Mesodermal cell (in vitro differentiated cells): ENCODE results near the gene TMEM171.

Experiments
- H3K27ac ChIP-seq: 2 replicates; pipeline ENCODE4 v1.7.0; 2013; ENCODE audit warnings: mild to moderate bottlenecking, low read depth, low read length, moderate library complexity; ENCODE audit not compliant: severe bottlenecking
- H3K36me3 ChIP-seq: 2 replicates; pipeline ENCODE4 v1.7.1; 2013; ENCODE audit warnings: mild to moderate bottlenecking, low read length, moderate library complexity; ENCODE audit not compliant: control insufficient read depth, insufficient read depth
- H3K4me1 ChIP-seq: one replicate; pipeline ENCODE4 v1.7.1; 2013; ENCODE audit warnings: mild to moderate bottlenecking, low read length; ENCODE audit not compliant: insufficient read depth, control insufficient read depth, poor library complexity, severe bottlenecking
- H3K4me3 ChIP-seq: 2 replicates; pipeline ENCODE4 v1.7.0; 2013; ENCODE audit warnings: low read length, control low read depth, mild to moderate bottlenecking; ENCODE audit not compliant: insufficient read depth, poor library complexity, severe bottlenecking; ENCODE audit errors: extremely low read depth
- H3K9me3 ChIP-seq: 2 replicates; pipeline ENCODE4 v1.7.1; 2013; ENCODE audit warnings: mild to moderate bottlenecking, low read length, moderate library complexity; ENCODE audit not compliant: control insufficient read depth
- WGBS, 2 experiments: methylation state at CpG; one replicate each; pipeline ENCODE4 v1.1.5; 2013; ENCODE audit warnings: missing lambda C conversion rate in 2 of 2; ENCODE audit not compliant: insufficient coverage in 2 of 2; 5-methylcytosine and 5-hydroxymethylcytosine counted together

Gene TMEM171

GRCh38 chr5:73151766-73152410 is 31.5 kb downstream of the TMEM171 start:
- H3K27ac ChIP-seq, result peak overlapping the region; percentile 50
- H3K9me3 ChIP-seq, result no peaks in the 10 kb centered on the region
- H3K4me3 ChIP-seq, result no peak overlapping the region
- 67 to 70% methylated on average over 4 to 5 of the region's 5 CpGs for WGBS, 2 experiments
- peaks cover 8% of the 10 kb centered on the region for H3K4me1 ChIP-seq
- no peaks in the 10 kb centered on the region for H3K36me3 ChIP-seq

GRCh38 chr5:73152411-73153388 is 32.3 kb downstream of the TMEM171 start:
- 74 to 80% methylated on average over 9 to 10 of the region's 14 CpGs for WGBS, 2 experiments
- Histone ChIP-seq H3K9me3 (no peaks in the 10 kb centered on the region), H3K4me3 (no peak overlapping the region), H3K27ac (peak overlapping the region; percentile 50), H3K36me3 (no peaks in the 10 kb centered on the region), H3K4me1 (peaks cover 8% of the 10 kb centered on the region)

- whole genome bisulfite sequencing, 2 experiments, result 78 to 79% methylated on average over 6 of the region's 7 CpGs
- Histone ChIP-seq H3K4me1 (peaks cover 8% of the 10 kb centered on the region), H3K36me3 (no peaks in the 10 kb centered on the region), H3K4me3 (no peak overlapping the region), H3K27ac (no peak overlapping the region), H3K9me3 (no peaks in the 10 kb centered on the region)
Observed at GRCh38 chr5:73153513-73153912, 33.1 kb downstream of the TMEM171 start.

GRCh38 chr5:73154208-73155006 is 34.0 kb downstream of the TMEM171 start:
- Histone ChIP-seq H3K4me1 (peaks cover 8% of the 10 kb centered on the region), H3K9me3 (no peaks in the 10 kb centered on the region), H3K36me3 (no peaks in the 10 kb centered on the region), H3K4me3 (no peak overlapping the region), H3K27ac (no peak overlapping the region)
- 92 to 100% methylated on average over 2 of the region's 5 CpGs for WGBS, 2 experiments

- no peaks in the 10 kb centered on the region for H3K36me3 ChIP-seq
- H3K4me1 ChIP-seq, result peaks cover 8% of the 10 kb centered on the region
- H3K4me3 ChIP-seq, result no peak overlapping the region
- 74 to 79% methylated on average over 13 to 15 of the region's 18 CpGs for WGBS, 2 experiments
- peak overlapping the region; percentile 23 for H3K27ac ChIP-seq
- no peaks in the 10 kb centered on the region for H3K9me3 ChIP-seq
Observed at GRCh38 chr5:73155271-73156222, 35.2 kb downstream of the TMEM171 start.

GRCh38 chr5:73157414-73158303 is 37.3 kb downstream of the TMEM171 start:
- Histone ChIP-seq H3K4me1 (peaks cover 8% of the 10 kb centered on the region), H3K9me3 (no peaks in the 10 kb centered on the region), H3K36me3 (no peaks in the 10 kb centered on the region), H3K27ac (no peak overlapping the region), H3K4me3 (no peak overlapping the region)
- 89 to 90% methylated on average over 3 of the region's 6 CpGs for WGBS, 2 experiments

- no peak overlapping the region for H3K27ac ChIP-seq
- peaks cover 8% of the 10 kb centered on the region for H3K4me1 ChIP-seq
- H3K9me3 ChIP-seq, result no peaks in the 10 kb centered on the region
- no peak overlapping the region for H3K4me3 ChIP-seq
- no peaks in the 10 kb centered on the region for H3K36me3 ChIP-seq
- 75 to 97% methylated on average over 2 of the region's 4 CpGs for WGBS, 2 experiments
Observed at GRCh38 chr5:73158313-73158712, 37.9 kb downstream of the TMEM171 start.

GRCh38 chr5:73160239-73160671 is 39.9 kb downstream of the TMEM171 start:
- 84% methylated on average over 2 of the region's 4 CpGs; no CpG with 5 or more reads in 1 of the 2 experiments for WGBS, 2 experiments
- H3K4me1 ChIP-seq, result peaks cover 6% of the 10 kb centered on the region
- H3K36me3 ChIP-seq, result no peaks in the 10 kb centered on the region
- H3K9me3 ChIP-seq, result no peaks in the 10 kb centered on the region
- no peak overlapping the region for H3K27ac ChIP-seq
- H3K4me3 ChIP-seq, result no peak overlapping the region

- Histone ChIP-seq H3K27ac (no peak overlapping the region), H3K36me3 (no peaks in the 10 kb centered on the region), H3K4me3 (no peak overlapping the region), H3K9me3 (peaks cover 6% of the 10 kb centered on the region), H3K4me1 (no peaks in the 10 kb centered on the region)
Observed at GRCh38 chr5:73170522-73170921, 50.1 kb downstream of the TMEM171 start.
